ENCODE data around the gene BAIAP3.

Gene BAIAP3

GRCh38 chr16:1300664-1301476 is 32.6 kb upstream of the BAIAP3 start:
- DNase-seq, result peak in 11 of 14 donors; percentile 3 to 68 (median 14)

GRCh38 chr16:1301562-1301961 is 31.9 kb upstream of the BAIAP3 start:
- DNase-seq, result no peak

- DNase-seq, result no peak
Measured at GRCh38 chr16:1305823-1306222, 27.6 kb upstream of the BAIAP3 start.

- DNase-seq, result no peak
Measured at GRCh38 chr16:1306334-1306733, 27.1 kb upstream of the BAIAP3 start.

- DNase-seq, result no peak
Measured at GRCh38 chr16:1308036-1308976, 25.1 kb upstream of the BAIAP3 start.

- peak; percentile 95 to 99 (median 98) for DNase-seq
Measured at GRCh38 chr16:1308977-1309885, 24.2 kb upstream of the BAIAP3 start, which contains the start of gene UBE2I. Gene UBE2I, plus strand, starts transcription at chr16:1309636. Its CDS starts 4,395 bp downstream, at chr16:1314031.

- DNase-seq, result peak in 1 of 14 donors; percentile 43
Measured at GRCh38 chr16:1309888-1310831, 23.3 kb upstream of the BAIAP3 start.

GRCh38 chr16:1310832-1311200 is 22.6 kb upstream of the BAIAP3 start:
- no peak for DNase-seq

- no peak for DNase-seq
Measured at GRCh38 chr16:1311212-1311737, 22.2 kb upstream of the BAIAP3 start.

- DNase-seq, result peak in 1 of 14 donors; percentile 5
Measured at GRCh38 chr16:1311738-1312466, 21.5 kb upstream of the BAIAP3 start.

GRCh38 chr16:1312467-1312816 is 21.0 kb upstream of the BAIAP3 start:
- DNase-seq, result no peak

GRCh38 chr16:1312903-1313302 is 20.5 kb upstream of the BAIAP3 start:
- DNase-seq, result no peak

GRCh38 chr16:1313721-1314369 is 19.6 kb upstream of the BAIAP3 start:
- DNase-seq, result no peak

- no peak for DNase-seq
Measured at GRCh38 chr16:1314399-1315068, 18.9 kb upstream of the BAIAP3 start.

- DNase-seq, result no peak
Measured at GRCh38 chr16:1315081-1316032, 18.1 kb upstream of the BAIAP3 start.

GRCh38 chr16:1316033-1316405 is 17.4 kb upstream of the BAIAP3 start:
- DNase-seq, result no peak

- DNase-seq, result no peak
Measured at GRCh38 chr16:1317479-1318267, 15.8 kb upstream of the BAIAP3 start.

Measured in C1 segment of cervical spinal cord (tissue), 14 donors.